SK-N-SH (cell line): ENCODE measurements around the gene ATP8A2. TPM values are rescaled to one million over a fixed set of nuclear protein-coding genes. Genes with fewer than 3 reads are reported as not detected.

Experiments
- CTCF ChIA-PET: fragments of 300-600, 350-600 bp; formaldehyde crosslinking; extraction: SDS; loops from one replicate; lab custom pipeline; 2021; lab: Yijun Ruan, JAX
- POLR2A ChIA-PET: fragments of 350-600 bp; sonication (Branson Sonifier 250); formaldehyde crosslinking; extraction: SDS; loops from one replicate; lab custom pipeline; 2020; ENCODE audit warnings: antibody characterized with exemption, inconsistent platforms; lab: Yijun Ruan, JAX
- DNase-seq: peaks from one replicate; pipeline ENCODE4 v3.0.0; 2012
- H2AFZ ChIP-seq: fragments of 200-600 bp; sonication (generic); 2 replicates; pipeline ENCODE4 v1.8.1; 2016; ENCODE audit warnings: antibody characterized with exemption, mild to moderate bottlenecking, low read depth
- H3F3A ChIP-seq: fragments of 200-600 bp; sonication (generic); replicated peaks from 2 replicates; pipeline ENCODE3; 2016; ENCODE audit warnings: antibody characterized with exemption, mild to moderate bottlenecking; ENCODE audit not compliant: insufficient read depth
- H3K27ac ChIP-seq, 2 experiments: fragments of 200-500 bp in 1 of 2; fragments of 200-600 bp in 1 of 2; sonication (Bioruptor generic) in 1 of 2; sonication (generic), shearing (Covaris generic) in 1 of 2; 2 replicates each; pipeline versions ENCODE4 v1.5.1 to v1.6.1; 2014 to 2016; ENCODE audit warnings: low read depth in 2 of 2, inconsistent platforms in 1 of 2, low read length in 1 of 2, mild to moderate bottlenecking in 1 of 2, mixed read lengths in 1 of 2
- H3K27me3 ChIP-seq: fragments of 200-600 bp; sonication (generic), shearing (Covaris generic); 2 replicates; pipeline ENCODE4 v1.6.1; 2016; ENCODE audit warnings: mixed run types; ENCODE audit not compliant: insufficient read depth
- H3K36me3 ChIP-seq, 2 experiments: fragments of 200-500 bp in 1 of 2; fragments of 200-600 bp in 1 of 2; sonication (Bioruptor generic) in 1 of 2; sonication (generic) in 1 of 2; replicated peaks in 1 of 2; 2 replicates each; pipeline versions ENCODE3 to v1.5.1; 2014 to 2016; ENCODE audit warnings: low read length in 1 of 2, mild to moderate bottlenecking in 1 of 2; ENCODE audit not compliant: insufficient read depth in 2 of 2, control insufficient read depth in 1 of 2
- H3K4me1 ChIP-seq, 2 experiments: fragments of 200-500 bp in 1 of 2; fragments of 200-600 bp in 1 of 2; sonication (Bioruptor generic) in 1 of 2; sonication (generic), shearing (Covaris generic) in 1 of 2; 2 replicates each; pipeline versions ENCODE4 v1.5.1 to v1.6.1; 2014 to 2016; ENCODE audit warnings: low read depth in 1 of 2, low read length in 1 of 2, mixed run types in 1 of 2; ENCODE audit not compliant: insufficient read depth in 2 of 2, control insufficient read depth in 1 of 2
- H3K4me2 ChIP-seq: fragments of 200-600 bp; sonication (generic), shearing (Covaris generic); 2 replicates; pipeline ENCODE4 v1.6.1; 2017; ENCODE audit warnings: mixed run types
- H3K4me3 ChIP-seq, 2 experiments: fragments of 200-500 bp in 1 of 2; fragments of 200-600 bp in 1 of 2; sonication (Bioruptor generic) in 1 of 2; sonication (generic), shearing (Covaris generic) in 1 of 2; 2 replicates each; pipeline versions ENCODE4 v1.5.1 to v1.8.1; 2014 to 2016; ENCODE audit warnings: low read depth in 2 of 2, inconsistent platforms in 1 of 2, low read length in 1 of 2, mild to moderate bottlenecking in 1 of 2, mixed read lengths in 1 of 2, moderate library complexity in 1 of 2
- H3K79me2 ChIP-seq: fragments of 200-600 bp; sonication (generic); 2 replicates; pipeline ENCODE4 v1.8.1; 2017; ENCODE audit warnings: mild to moderate bottlenecking; ENCODE audit not compliant: insufficient read depth
- H3K9ac ChIP-seq: fragments of 200-600 bp; sonication (generic); 2 replicates; pipeline ENCODE4 v1.6.1; 2017; ENCODE audit warnings: mixed run types
- H3K9me2 ChIP-seq: fragments of 200-600 bp; sonication (generic); 2 replicates; pipeline ENCODE4 v1.6.1; 2017; ENCODE audit warnings: mixed run types
- H3K9me3 ChIP-seq: fragments of 200-600 bp; sonication (generic); 2 replicates; pipeline ENCODE4 v1.6.1; 2017; ENCODE audit warnings: mixed run types, mild to moderate bottlenecking, moderate library complexity
- H4K20me1 ChIP-seq: fragments of 200-600 bp; sonication (generic); 2 replicates; pipeline ENCODE4 v1.6.1; 2017; ENCODE audit warnings: mild to moderate bottlenecking, mixed run types; ENCODE audit not compliant: insufficient read depth
- EP300 ChIP-seq, 2 experiments: IDR thresholded peaks; 2 replicates each; pipeline versions ENCODE4 v1.4.0 to v1.6.1; 2012; ENCODE audit warnings: borderline replicate concordance in 1 of 2, low read depth in 1 of 2, low read length in 1 of 2
- FOXJ3 ChIP-seq: sonication (generic); formaldehyde crosslinking; IDR thresholded peaks from 2 replicates; pipeline ENCODE4 v1.5.1; 2020; ENCODE audit warnings: mild to moderate bottlenecking, missing genetic modification reagents
- FOXM1 ChIP-seq: IDR thresholded peaks from 2 replicates; pipeline ENCODE4 v1.4.0; 2012; ENCODE audit warnings: low read depth, mild to moderate bottlenecking
- GABPA ChIP-seq: IDR thresholded peaks from 2 replicates; pipeline ENCODE4 v1.4.0; 2012; ENCODE audit warnings: low read depth, mild to moderate bottlenecking
- MEF2A ChIP-seq: IDR thresholded peaks from 2 replicates; pipeline ENCODE4 v1.4.0; 2012; ENCODE audit warnings: low read depth, borderline replicate concordance
- NFIC ChIP-seq: IDR thresholded peaks from 2 replicates; pipeline ENCODE4 v1.4.0; 2012; ENCODE audit warnings: borderline replicate concordance
- NRF1 ChIP-seq: IDR thresholded peaks from 2 replicates; pipeline ENCODE4 v1.6.1; 2012; ENCODE audit warnings: low read depth, mild to moderate bottlenecking, low read length
- PBX3 ChIP-seq: IDR thresholded peaks from 2 replicates; pipeline ENCODE4; 2012
- RAD21 ChIP-seq: IDR thresholded peaks from 2 replicates; pipeline ENCODE4 v1.6.1; 2012; ENCODE audit warnings: mild to moderate bottlenecking, low read length
- RCOR1 ChIP-seq: fragments of 150-350 bp; IDR thresholded peaks from 2 replicates; pipeline ENCODE4 v1.6.1; 2017; ENCODE audit warnings: antibody characterized with exemption, low read length
- RFX5 ChIP-seq: IDR thresholded peaks from 2 replicates; pipeline ENCODE4 v1.6.1; 2012; ENCODE audit warnings: mild to moderate bottlenecking, improper control_type of control experiment, low read length
- SMC3 ChIP-seq: IDR thresholded peaks from 2 replicates; pipeline ENCODE4 v1.6.1; 2012; ENCODE audit warnings: low read depth, low read length, improper control_type of control experiment
- TAF1 ChIP-seq: IDR thresholded peaks from 2 replicates; pipeline ENCODE4 v1.6.1; 2012; ENCODE audit warnings: low read depth, mild to moderate bottlenecking, low read length, moderate library complexity, borderline replicate concordance
- TCF12 ChIP-seq: IDR thresholded peaks from 2 replicates; pipeline ENCODE4 v1.4.0; 2012
- USF1 ChIP-seq: IDR thresholded peaks from 2 replicates; pipeline ENCODE4 v1.4.0; 2012; ENCODE audit warnings: low read depth, borderline replicate concordance
- WGBS: methylation state at CpG from one replicate; pipeline ENCODE4 v1.1.6; 2017; ENCODE audit warnings: low lambda C conversion rate; 5-methylcytosine and 5-hydroxymethylcytosine counted together
- polyA plus RNA-seq, 3 experiments: library from polyadenylated mRNA; depleted of rRNA; stranded (reverse); fragments of >200 nt; gene quantifications; 2 replicates each; pipeline ENCODE4 v1.2.3, GENCODE V29; 2012

ATP8A2 gene
- polyA plus RNA-seq, 1 of the 3 experiments (the other 2 are of a cell fraction), result 0.02 TPM

GRCh38 chr13:25744178-25744577 is 372.4 kb downstream of the ATP8A2 start:
- POLR2A ChIA-PET, result no interaction called here
- Histone ChIP-seq H3K27me3 (no peaks in the 10 kb centered on the region), H3K4me2 (no peak overlapping the region), H3K79me2 (no peaks in the 10 kb centered on the region), H3K4me1 (peaks cover 0 to 5% of the 10 kb centered on the region in 2 experiments; a peak in 2 of 4 replicates), H4K20me1 (no peaks in the 10 kb centered on the region), H2AFZ (no peak overlapping the region), H3K9ac (no peak overlapping the region), H3K27ac (no peak overlapping the region), H3K36me3 (no peaks in the 10 kb centered on the region), H3K4me3 (no peak overlapping the region), H3F3A (no peaks in the 10 kb centered on the region), H3K9me2 (no peaks in the 10 kb centered on the region), H3K9me3 (no peaks in the 10 kb centered on the region)
- TF ChIP-seq RAD21, result no peak
- no peak for TF ChIP-seq RCOR1
- TF ChIP-seq NFIC, result no peak
- TF ChIP-seq RFX5, result no peak
- no peak for TF ChIP-seq SMC3
- TF ChIP-seq FOXJ3 (CRISPR knock-in tag), result no peak
- TF ChIP-seq MEF2A, result no peak
- no peak for TF ChIP-seq USF1
- TF ChIP-seq PBX3, result no peak
- no peak for TF ChIP-seq TAF1
- no peak for TF ChIP-seq FOXM1
- TF ChIP-seq EP300 (IDR thresholded peaks at IDR 0.05; ENCODE audit: borderline replicate concordance in 1 of 2, low read depth in 1 of 2, low read length in 1 of 2), result no peak
- TF ChIP-seq TCF12, result no peak
- no peak for TF ChIP-seq GABPA
- DNase-seq, result peak; percentile 38
- 27% methylated on average over 6 of the region's 6 CpGs for WGBS
- CTCF ChIA-PET, result no interaction called here

GRCh38 chr13:25746131-25746530 is 374.4 kb downstream of the ATP8A2 start:
- TF ChIP-seq NRF1, result no peak
- Histone ChIP-seq H3K36me3 (no peaks in the 10 kb centered on the region), H3K9me2 (no peaks in the 10 kb centered on the region), H4K20me1 (no peaks in the 10 kb centered on the region), H3K4me2 (no peak overlapping the region), H3F3A (no peaks in the 10 kb centered on the region), H2AFZ (no peak overlapping the region), H3K9me3 (no peaks in the 10 kb centered on the region), H3K9ac (no peak overlapping the region), H3K79me2 (no peaks in the 10 kb centered on the region), H3K27me3 (no peaks in the 10 kb centered on the region), H3K27ac (no peak overlapping the region), H3K4me1 (peaks cover 0 to 5% of the 10 kb centered on the region in 2 experiments; a peak in 2 of 4 replicates), H3K4me3 (no peak overlapping the region)
- ChIA-PET POLR2A (no interaction called here), CTCF (no interaction called here)
- DNase-seq, result no peak
- 30% methylated on average over 3 of the region's 3 CpGs for WGBS
